ENCODE data around the gene OPCML.

The OPCML gene

GRCh38 chr11:133004369-133004768, 527.9 kb downstream of the OPCML start:
- no peak for TF ChIP-seq CTCF (conservative IDR thresholded peaks at IDR 0.05; ENCODE audit: low read depth, low read length)
- Histone ChIP-seq H3K36me3 (ENCODE audit: insufficient read depth) (no peaks in the 10 kb centered on the region), H3K27me3 (ENCODE audit: insufficient read depth, low read depth) (no peaks in the 10 kb centered on the region), H3K4me2 (no peak overlapping the region), H3K9ac (no peak overlapping the region), H3K4me1 (ENCODE audit: low read depth, poor library complexity, severe bottlenecking) (no peaks in the 10 kb centered on the region), H4K20me1 (ENCODE audit: insufficient read depth) (no peaks in the 10 kb centered on the region), H2AFZ (ENCODE audit: low read depth) (no peak overlapping the region), H3K79me2 (ENCODE audit: insufficient read depth, low read depth) (no peaks in the 10 kb centered on the region), H3K4me3 (IDR thresholded peaks at IDR 0.05; ENCODE audit: insufficient read depth, low read depth, low read length) (no peak overlapping the region), H3K27ac (no peak overlapping the region)

- H3K27ac ChIP-seq = no peak overlapping the region
- no peak for TF ChIP-seq CTCF (conservative IDR thresholded peaks at IDR 0.05; ENCODE audit: low read depth, low read length)
- no peaks in the 10 kb centered on the region for H3K4me1 ChIP-seq (ENCODE audit: low read depth, poor library complexity, severe bottlenecking)
- H3K4me2 ChIP-seq = no peak overlapping the region
- no peaks in the 10 kb centered on the region for H3K79me2 ChIP-seq (ENCODE audit: insufficient read depth, low read depth)
- no peak overlapping the region for H3K4me3 ChIP-seq (IDR thresholded peaks at IDR 0.05; ENCODE audit: insufficient read depth, low read depth, low read length)
- H2AFZ ChIP-seq (ENCODE audit: low read depth) = no peak overlapping the region
- H3K36me3 ChIP-seq (ENCODE audit: insufficient read depth) = no peaks in the 10 kb centered on the region
- no peaks in the 10 kb centered on the region for H3K27me3 ChIP-seq (ENCODE audit: insufficient read depth, low read depth)
- H4K20me1 ChIP-seq (ENCODE audit: insufficient read depth) = no peaks in the 10 kb centered on the region
- no peak overlapping the region for H3K9ac ChIP-seq
Measured at GRCh38 chr11:132999516-132999915, 532.8 kb downstream of the OPCML start.

GRCh38 chr11:132999031-132999430, 533.3 kb downstream of the OPCML start:
- Histone ChIP-seq H4K20me1 (ENCODE audit: insufficient read depth) (no peaks in the 10 kb centered on the region), H3K9ac (no peak overlapping the region), H3K4me2 (no peak overlapping the region), H3K4me1 (ENCODE audit: low read depth, poor library complexity, severe bottlenecking) (no peaks in the 10 kb centered on the region), H3K27ac (no peak overlapping the region), H3K36me3 (ENCODE audit: insufficient read depth) (no peaks in the 10 kb centered on the region), H2AFZ (ENCODE audit: low read depth) (no peak overlapping the region), H3K27me3 (ENCODE audit: insufficient read depth, low read depth) (no peaks in the 10 kb centered on the region), H3K79me2 (ENCODE audit: insufficient read depth, low read depth) (no peaks in the 10 kb centered on the region), H3K4me3 (IDR thresholded peaks at IDR 0.05; ENCODE audit: insufficient read depth, low read depth, low read length) (no peak overlapping the region)
- TF ChIP-seq CTCF (conservative IDR thresholded peaks at IDR 0.05; ENCODE audit: low read depth, low read length) = no peak

GRCh38 chr11:132997396-132997795, 534.9 kb downstream of the OPCML start:
- H3K4me2 ChIP-seq = no peak overlapping the region
- H3K36me3 ChIP-seq (ENCODE audit: insufficient read depth) = no peaks in the 10 kb centered on the region
- H3K27ac ChIP-seq = no peak overlapping the region
- no peaks in the 10 kb centered on the region for H3K79me2 ChIP-seq (ENCODE audit: insufficient read depth, low read depth)
- H3K4me1 ChIP-seq (ENCODE audit: low read depth, poor library complexity, severe bottlenecking) = no peaks in the 10 kb centered on the region
- no peak for TF ChIP-seq CTCF (conservative IDR thresholded peaks at IDR 0.05; ENCODE audit: low read depth, low read length)
- H3K4me3 ChIP-seq (IDR thresholded peaks at IDR 0.05; ENCODE audit: insufficient read depth, low read depth, low read length) = no peak overlapping the region
- no peaks in the 10 kb centered on the region for H4K20me1 ChIP-seq (ENCODE audit: insufficient read depth)
- H3K27me3 ChIP-seq (ENCODE audit: insufficient read depth, low read depth) = no peaks in the 10 kb centered on the region
- no peak overlapping the region for H3K9ac ChIP-seq
- no peak overlapping the region for H2AFZ ChIP-seq (ENCODE audit: low read depth)

All from KMS-11 (cell line).